Liver (tissue), 3 donors: ENCODE data around the gene TRAPPC6A.

Source experiments
- EGR1 ChIP-seq, 2 donors: IDR thresholded peaks; 2 replicates each; pipeline ENCODE4 v1.6.1; 2016 to 2018; ENCODE audit warnings: antibody characterized with exemption in 2 of 2, low read depth in 2 of 2
- JUND ChIP-seq, 2 donors: IDR thresholded peaks; 2 replicates each; pipeline ENCODE4 v1.6.1; 2016; ENCODE audit warnings: antibody characterized with exemption in 2 of 2
- RAD21 ChIP-seq, 2 donors: IDR thresholded peaks; 2 replicates each; pipeline ENCODE4 v1.6.1; 2016; ENCODE audit warnings: antibody characterized with exemption in 2 of 2, mild to moderate bottlenecking in 2 of 2
- SP1 ChIP-seq: IDR thresholded peaks from 2 replicates; pipeline ENCODE4 v1.6.1; 2018; ENCODE audit warnings: antibody characterized with exemption, mild to moderate bottlenecking
- TAF1 ChIP-seq: conservative IDR thresholded peaks from 2 replicates; pipeline ENCODE4 v1.6.1; 2016; ENCODE audit warnings: antibody characterized with exemption, mild to moderate bottlenecking
- YY1 ChIP-seq: IDR thresholded peaks from 2 replicates; pipeline ENCODE4 v1.6.1; 2016; ENCODE audit warnings: antibody characterized with exemption, mild to moderate bottlenecking
- TF ChIP-seq, protein P1 (sequence below): IDR thresholded peaks from 2 replicates; pipeline ENCODE4 v1.6.1; 2016; ENCODE audit warnings: antibody characterized with exemption, mild to moderate bottlenecking
- TF ChIP-seq, protein P2 (sequence below): fragments of 150-350 bp; IDR thresholded peaks from 2 replicates; pipeline ENCODE4 v1.5.1; 2017; ENCODE audit warnings: improper control_type of control experiment, low read depth, low read length; ENCODE audit not compliant: missing input control
- TF ChIP-seq, protein P3 (sequence below): IDR thresholded peaks from 2 replicates; pipeline ENCODE4 v1.6.1; 2016; ENCODE audit warnings: antibody characterized with exemption
- donor health status: healthy.
- donor health status: healthy.

DNA sequence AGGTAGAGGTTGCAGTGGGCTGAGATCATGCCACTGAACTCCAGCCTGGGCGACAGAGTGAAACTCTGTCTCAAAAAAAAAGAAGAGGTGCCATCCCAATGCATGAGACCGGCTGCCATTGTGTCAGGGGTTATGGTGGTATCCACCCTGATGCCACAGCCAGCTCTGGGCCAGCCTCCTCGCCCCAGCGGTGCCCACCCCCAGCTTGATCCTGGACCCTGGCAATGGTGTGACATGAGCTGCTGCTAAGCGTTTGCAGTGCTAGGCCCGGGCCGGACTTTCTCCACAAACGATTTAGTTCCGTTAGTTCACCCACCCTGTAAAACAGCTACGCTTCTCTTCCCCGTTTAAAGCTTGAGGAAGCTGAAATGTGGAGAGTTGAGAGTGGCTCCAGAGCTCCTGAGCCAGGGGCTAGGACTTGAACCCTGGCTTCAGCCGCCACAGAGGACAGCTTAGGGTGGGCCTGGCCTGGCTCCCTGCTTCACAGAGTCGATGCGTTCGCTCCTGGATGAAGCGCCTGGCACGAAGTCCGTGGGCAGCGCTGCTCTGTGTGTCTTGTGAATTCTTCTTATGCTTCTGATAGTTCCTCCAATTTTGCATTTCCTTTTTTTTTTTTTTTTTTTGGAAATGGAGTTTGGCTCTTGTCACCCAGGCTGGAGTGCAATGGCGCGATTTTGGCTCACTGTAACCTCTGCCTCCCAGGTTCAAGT, 42.7 kb downstream of the TRAPPC6A start:
- TF ChIP-seq, protein P1, sequence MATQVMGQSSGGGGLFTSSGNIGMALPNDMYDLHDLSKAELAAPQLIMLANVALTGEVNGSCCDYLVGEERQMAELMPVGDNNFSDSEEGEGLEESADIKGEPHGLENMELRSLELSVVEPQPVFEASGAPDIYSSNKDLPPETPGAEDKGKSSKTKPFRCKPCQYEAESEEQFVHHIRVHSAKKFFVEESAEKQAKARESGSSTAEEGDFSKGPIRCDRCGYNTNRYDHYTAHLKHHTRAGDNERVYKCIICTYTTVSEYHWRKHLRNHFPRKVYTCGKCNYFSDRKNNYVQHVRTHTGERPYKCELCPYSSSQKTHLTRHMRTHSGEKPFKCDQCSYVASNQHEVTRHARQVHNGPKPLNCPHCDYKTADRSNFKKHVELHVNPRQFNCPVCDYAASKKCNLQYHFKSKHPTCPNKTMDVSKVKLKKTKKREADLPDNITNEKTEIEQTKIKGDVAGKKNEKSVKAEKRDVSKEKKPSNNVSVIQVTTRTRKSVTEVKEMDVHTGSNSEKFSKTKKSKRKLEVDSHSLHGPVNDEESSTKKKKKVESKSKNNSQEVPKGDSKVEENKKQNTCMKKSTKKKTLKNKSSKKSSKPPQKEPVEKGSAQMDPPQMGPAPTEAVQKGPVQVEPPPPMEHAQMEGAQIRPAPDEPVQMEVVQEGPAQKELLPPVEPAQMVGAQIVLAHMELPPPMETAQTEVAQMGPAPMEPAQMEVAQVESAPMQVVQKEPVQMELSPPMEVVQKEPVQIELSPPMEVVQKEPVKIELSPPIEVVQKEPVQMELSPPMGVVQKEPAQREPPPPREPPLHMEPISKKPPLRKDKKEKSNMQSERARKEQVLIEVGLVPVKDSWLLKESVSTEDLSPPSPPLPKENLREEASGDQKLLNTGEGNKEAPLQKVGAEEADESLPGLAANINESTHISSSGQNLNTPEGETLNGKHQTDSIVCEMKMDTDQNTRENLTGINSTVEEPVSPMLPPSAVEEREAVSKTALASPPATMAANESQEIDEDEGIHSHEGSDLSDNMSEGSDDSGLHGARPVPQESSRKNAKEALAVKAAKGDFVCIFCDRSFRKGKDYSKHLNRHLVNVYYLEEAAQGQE: no peak
- no peak for TF ChIP-seq YY1
- TF ChIP-seq, protein P2, sequence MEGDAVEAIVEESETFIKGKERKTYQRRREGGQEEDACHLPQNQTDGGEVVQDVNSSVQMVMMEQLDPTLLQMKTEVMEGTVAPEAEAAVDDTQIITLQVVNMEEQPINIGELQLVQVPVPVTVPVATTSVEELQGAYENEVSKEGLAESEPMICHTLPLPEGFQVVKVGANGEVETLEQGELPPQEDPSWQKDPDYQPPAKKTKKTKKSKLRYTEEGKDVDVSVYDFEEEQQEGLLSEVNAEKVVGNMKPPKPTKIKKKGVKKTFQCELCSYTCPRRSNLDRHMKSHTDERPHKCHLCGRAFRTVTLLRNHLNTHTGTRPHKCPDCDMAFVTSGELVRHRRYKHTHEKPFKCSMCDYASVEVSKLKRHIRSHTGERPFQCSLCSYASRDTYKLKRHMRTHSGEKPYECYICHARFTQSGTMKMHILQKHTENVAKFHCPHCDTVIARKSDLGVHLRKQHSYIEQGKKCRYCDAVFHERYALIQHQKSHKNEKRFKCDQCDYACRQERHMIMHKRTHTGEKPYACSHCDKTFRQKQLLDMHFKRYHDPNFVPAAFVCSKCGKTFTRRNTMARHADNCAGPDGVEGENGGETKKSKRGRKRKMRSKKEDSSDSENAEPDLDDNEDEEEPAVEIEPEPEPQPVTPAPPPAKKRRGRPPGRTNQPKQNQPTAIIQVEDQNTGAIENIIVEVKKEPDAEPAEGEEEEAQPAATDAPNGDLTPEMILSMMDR: no peak
- TF ChIP-seq, protein P3, sequence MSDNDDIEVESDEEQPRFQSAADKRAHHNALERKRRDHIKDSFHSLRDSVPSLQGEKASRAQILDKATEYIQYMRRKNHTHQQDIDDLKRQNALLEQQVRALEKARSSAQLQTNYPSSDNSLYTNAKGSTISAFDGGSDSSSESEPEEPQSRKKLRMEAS: no peak
- TF ChIP-seq RAD21 (IDR thresholded peaks at IDR 0.05): no peak
- no peak for TF ChIP-seq JUND (IDR thresholded peaks at IDR 0.05)
- TF ChIP-seq SP1: no peak
- no peak for TF ChIP-seq TAF1
- TF ChIP-seq EGR1 (IDR thresholded peaks at IDR 0.05; ENCODE audit: low read depth in 2 of 2): no peak
